Kidney (tissue), 14 donors: ENCODE data around the gene UBXN7. TPM values are rescaled to one million over a fixed set of nuclear protein-coding genes. Genes with fewer than 3 reads are reported as not detected.

Source experiments
- DNase-seq, 5 donors: peaks; one replicate each; pipeline ENCODE4 v3.0.0-alpha.2; 2013 to 2020
- FAIRE-seq: peaks from 2 replicates; lab custom pipeline; 2012; peaks lifted over from hg19 to GRCh38; lab: Jason Lieb, UNC
- H3K27ac ChIP-seq, 2 donors: one replicate each; pipeline ENCODE4 v1.7.0; 2013; ENCODE audit warnings: low read depth in 2 of 2, low read length in 2 of 2, inconsistent platforms in 1 of 2
- H3K27me3 ChIP-seq: one replicate; pipeline ENCODE4 v1.7.1; 2013; ENCODE audit warnings: low read length, inconsistent platforms; ENCODE audit not compliant: control insufficient read depth, insufficient read depth
- H3K36me3 ChIP-seq, 3 donors: one replicate each; pipeline versions ENCODE4 v1.7.0 to v1.7.1; 2013; ENCODE audit warnings: low read length in 3 of 3, control low read depth in 1 of 3, inconsistent platforms in 1 of 3; ENCODE audit not compliant: insufficient read depth in 3 of 3, control insufficient read depth in 2 of 3
- H3K4me1 ChIP-seq, 3 donors: one replicate each; pipeline versions ENCODE4 v1.7.0 to v1.7.1; 2013; ENCODE audit warnings: low read length in 3 of 3, inconsistent platforms in 1 of 3, low read depth in 1 of 3; ENCODE audit not compliant: control insufficient read depth in 2 of 3, insufficient read depth in 2 of 3
- H3K4me3 ChIP-seq, 3 donors: one replicate each; pipeline versions ENCODE4 v1.7.0 to v1.8.1; 2013; ENCODE audit warnings: low read length in 3 of 3, control low read depth in 1 of 3, inconsistent platforms in 1 of 3
- H3K9ac ChIP-seq, 3 donors: one replicate each; pipeline versions ENCODE4 v1.7.0 to v1.7.1; 2013; ENCODE audit warnings: low read length in 3 of 3, control low read depth in 1 of 3, inconsistent platforms in 1 of 3
- H3K9me3 ChIP-seq, 3 donors: one replicate each; pipeline versions ENCODE4 v1.7.0 to v1.7.1; 2013; ENCODE audit warnings: low read length in 3 of 3, control low read depth in 1 of 3, inconsistent platforms in 1 of 3; ENCODE audit not compliant: control insufficient read depth in 2 of 3, insufficient read depth in 1 of 3
- CTCF ChIP-seq: IDR thresholded peaks from 3 replicates; pipeline ENCODE4 v1.5.1; 2012; ENCODE audit warnings: mild to moderate bottlenecking, moderate library complexity, borderline replicate concordance; ENCODE audit not compliant: insufficient read depth; ENCODE audit errors: extremely low read depth
- intact Hi-C: fragments of 100-400 bp; cut with DNase I; formaldehyde crosslinking; loops from one replicate; pipeline ENCODE4 v1.11.1; 2022
- polyA plus RNA-seq: library from polyadenylated mRNA; stranded (reverse); fragments of 350-450 nt; fragmentation: Illumina TruSeq; extraction: RNeasy Lipid Tissue Mini Kit (QIAGEN cat#74804); gene quantifications from one replicate; pipeline ENCODE4 v1.2.3, GENCODE V29; 2014; ENCODE audit warnings: low read depth, low replicate concordance; ENCODE audit not compliant: insufficient read depth
- total RNA-seq: library from RNA; stranded (reverse); fragmentation: NEBNext Ultra II Directional; extraction: Animal tissue kit (Norgen Biotek cat#: 25700); gene quantifications from one replicate; pipeline ENCODE4 v1.2.1, GENCODE V29; 2021
- donor health status: control.
- donor health status: control.
- donor health status: control.
- donor health status: control.
- donor health status: control.
- donor health status: DM: yes; HTN: yes; CAD: no.
- donor health status: Normal renal cell carcinoma (clear cell type).

Gene UBXN7
- total and polyA plus RNA-seq, 2 donors from 2014 or later: 2.8 to 46.9 TPM

GRCh38 chr3:196341137-196341536 lies 91.1 kb downstream of the UBXN7 start:
- no peak for FAIRE-seq

GRCh38 chr3:196340466-196340865 lies 91.8 kb downstream of the UBXN7 start:
- H3K9me3 ChIP-seq: no peaks in the 10 kb centered on the region
- no peaks in the 10 kb centered on the region for H3K27me3 ChIP-seq
- no peak overlapping the region for H3K27ac ChIP-seq
- no peaks in the 10 kb centered on the region for H3K4me1 ChIP-seq
- DNase-seq (no peak), FAIRE-seq (no peak)
- no peak for TF ChIP-seq CTCF
- H3K9ac ChIP-seq: no peak overlapping the region
- H3K4me3 ChIP-seq: no peak overlapping the region
- intact Hi-C loops: no loop called here
- H3K36me3 ChIP-seq: no peaks in the 10 kb centered on the region

More at GRCh38 chr3:196341137-196341536, 91.1 kb downstream of the UBXN7 start:
- H3K27ac ChIP-seq: no peak overlapping the region
- no peak overlapping the region for H3K9ac ChIP-seq
- H3K4me3 ChIP-seq: no peak overlapping the region
- no peaks in the 10 kb centered on the region for H3K4me1 ChIP-seq
- no peak for TF ChIP-seq CTCF
- no peak for DNase-seq
- H3K27me3 ChIP-seq: no peaks in the 10 kb centered on the region
- no peaks in the 10 kb centered on the region for H3K36me3 ChIP-seq
- no peaks in the 10 kb centered on the region for H3K9me3 ChIP-seq
- intact Hi-C loops: no loop called here

GRCh38 chr3:196339493-196340254 lies 92.6 kb downstream of the UBXN7 start:
- FAIRE-seq: no peak
- Histone ChIP-seq H3K4me1 (no peaks in the 10 kb centered on the region), H3K36me3 (no peaks in the 10 kb centered on the region), H3K9me3 (no peaks in the 10 kb centered on the region), H3K27me3 (no peaks in the 10 kb centered on the region), H3K4me3 (no peak overlapping the region), H3K9ac (no peak overlapping the region), H3K27ac (no peak overlapping the region)
- no peak for DNase-seq
- TF ChIP-seq CTCF: no peak
- intact Hi-C loops: no loop called here
